NCI-H1694 (cell line): Measurements from ENCODE around the gene ARID5B.
"Not testable (repeated sequence)": the region's sequence is repeated elsewhere in the genome, so short reads cannot be mapped to it uniquely, and the experiment has no call there.

ENCODE experiments used
- DNase-seq: peaks from one replicate; lab custom pipeline; 2025; lab: John Stamatoyannopoulos, UW

The ARID5B gene

DNA sequence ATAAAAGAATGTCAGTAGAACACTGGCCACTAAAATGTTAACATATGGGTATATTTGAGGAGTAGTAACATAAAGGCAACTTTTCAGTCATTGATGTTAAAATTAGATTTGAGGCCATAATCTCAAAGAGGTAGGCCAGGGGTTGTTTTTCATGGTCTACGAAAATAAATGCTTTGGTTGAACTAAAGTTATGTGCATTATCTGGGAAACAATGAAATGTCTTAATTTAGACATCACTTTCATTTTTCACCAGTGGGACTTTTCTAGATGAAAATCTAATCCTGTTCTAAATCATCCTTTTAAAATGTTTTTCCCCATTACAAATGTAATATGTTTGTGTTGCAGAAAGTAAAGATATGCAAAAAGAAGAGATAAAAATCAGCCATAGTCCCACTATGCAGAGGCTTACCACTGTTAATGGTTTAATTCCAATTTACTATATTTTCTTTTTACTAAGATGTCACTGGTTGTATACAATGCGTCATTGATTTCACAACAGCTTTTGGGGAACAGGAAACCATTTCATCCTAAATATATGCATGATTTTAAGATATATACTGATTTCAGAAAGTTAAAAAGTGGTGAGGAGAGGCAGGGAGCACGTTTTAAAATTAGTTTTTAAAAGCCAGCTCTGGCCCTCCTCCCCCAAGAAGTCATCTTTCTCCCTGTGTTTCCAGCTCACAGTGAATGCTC, 64.3 kb downstream of the ARID5B start:
- no peak for DNase-seq

DNA sequence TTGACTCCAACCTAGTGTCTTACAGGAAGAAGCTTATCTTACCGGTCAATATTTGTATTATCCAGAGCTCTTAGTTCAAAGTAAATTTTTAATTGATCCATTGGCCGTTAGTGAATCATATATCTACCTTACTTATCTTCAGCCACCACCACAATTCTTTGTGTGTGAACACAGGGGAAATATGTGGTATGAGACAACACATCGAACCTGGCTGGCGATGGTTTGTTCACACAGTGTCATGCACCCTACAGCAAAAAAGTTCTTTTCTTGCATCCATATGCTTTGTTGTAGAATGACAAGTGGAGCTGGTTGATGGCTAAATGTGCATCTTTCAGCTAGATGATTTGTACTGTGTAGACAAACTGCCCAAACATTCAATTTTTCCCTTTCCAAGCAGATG, 65.8 kb downstream of the ARID5B start:
- no peak for DNase-seq

DNA sequence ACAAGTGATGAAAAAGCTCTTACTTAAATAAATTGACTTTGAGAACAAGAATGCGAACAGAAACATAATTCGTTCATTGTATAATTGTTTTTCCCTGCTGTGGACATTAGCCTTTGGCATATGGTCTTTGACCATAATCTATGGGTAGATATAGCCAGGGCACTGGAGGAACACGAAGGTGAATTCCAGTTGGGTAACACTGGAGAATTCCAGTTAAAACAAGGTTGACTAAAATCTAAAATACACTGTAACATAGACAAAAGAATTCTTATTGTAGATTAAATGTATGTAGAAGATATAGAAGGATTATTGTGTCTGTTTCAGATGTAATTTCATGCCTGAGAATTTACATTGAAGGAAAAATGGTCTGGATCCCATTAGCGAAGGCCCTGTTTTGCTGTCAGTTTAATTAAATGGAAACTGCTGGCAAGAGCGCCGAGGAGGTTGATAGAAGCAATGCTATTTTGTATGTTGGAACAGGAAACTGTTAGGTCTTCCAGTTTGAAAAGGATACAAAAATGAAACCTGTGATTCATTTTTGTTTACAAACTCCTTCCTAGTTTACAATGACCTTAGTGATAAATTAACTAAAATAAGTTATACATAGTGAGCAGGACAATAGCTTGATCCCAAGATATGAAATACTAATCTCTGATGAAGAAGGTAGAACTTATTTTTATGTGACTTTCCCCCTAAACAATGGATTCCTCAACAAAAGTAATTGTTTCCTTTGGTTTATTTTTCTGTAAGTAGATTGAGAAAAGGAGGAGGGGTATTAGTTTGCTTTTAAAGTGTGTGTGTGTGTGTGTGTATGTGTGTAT, 68.9 kb downstream of the ARID5B start:
- no peak for DNase-seq

DNA sequence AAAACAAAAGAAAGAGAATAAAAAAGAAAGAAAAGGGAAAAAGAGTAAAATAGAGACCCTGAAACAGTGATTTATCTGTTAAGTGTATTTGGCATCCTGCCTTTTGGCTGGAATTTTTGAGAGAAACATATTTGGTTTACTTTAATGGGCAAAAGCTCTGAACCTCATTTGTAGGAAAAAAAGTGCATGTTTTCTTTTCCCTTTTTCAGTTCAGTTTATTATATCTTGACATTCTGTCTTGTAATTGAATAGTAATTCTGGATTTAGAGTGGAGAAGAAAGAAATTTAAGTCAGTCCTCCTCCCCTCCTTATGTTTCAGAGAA, 69.5 kb downstream of the ARID5B start:
- no peak for DNase-seq

DNA sequence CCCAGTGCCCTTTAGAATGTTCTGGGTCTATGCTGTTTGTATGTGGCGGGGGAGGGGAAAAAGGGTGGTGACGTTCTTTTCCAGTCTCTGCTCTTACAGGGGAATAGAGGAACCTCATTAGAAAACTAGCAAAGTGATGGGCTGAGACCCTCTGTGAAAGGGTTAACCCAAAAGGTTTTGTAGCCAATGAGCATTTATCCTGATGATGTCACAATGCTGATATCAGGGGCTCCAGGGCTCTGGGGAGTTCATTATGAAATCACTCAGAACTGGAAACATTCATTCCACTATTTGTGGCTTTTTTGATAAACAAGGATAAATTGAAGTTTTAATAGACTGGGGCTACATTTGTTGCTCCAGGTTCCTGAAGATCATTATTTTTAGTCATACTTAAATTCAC, 71.7 kb downstream of the ARID5B start:
- no peak for DNase-seq

DNA sequence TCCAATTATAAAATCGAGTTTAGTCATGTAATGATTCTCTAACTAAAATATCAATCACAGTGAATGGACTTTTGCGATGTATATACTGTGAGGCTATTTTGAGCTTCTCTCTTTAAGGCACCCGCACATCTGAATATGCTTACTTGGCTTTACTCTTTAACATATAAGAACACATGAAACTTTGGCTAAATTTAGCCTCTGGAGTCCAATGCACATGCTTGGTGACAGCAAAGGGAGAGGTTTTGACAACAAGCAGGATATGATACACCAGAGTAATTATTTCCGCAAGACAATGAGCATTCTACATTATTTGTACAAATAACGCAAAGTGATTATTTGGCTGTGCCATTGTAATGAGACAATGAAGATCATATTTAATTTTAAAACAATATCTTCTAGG, 72.4 kb downstream of the ARID5B start:
- DNase-seq = no peak

DNA sequence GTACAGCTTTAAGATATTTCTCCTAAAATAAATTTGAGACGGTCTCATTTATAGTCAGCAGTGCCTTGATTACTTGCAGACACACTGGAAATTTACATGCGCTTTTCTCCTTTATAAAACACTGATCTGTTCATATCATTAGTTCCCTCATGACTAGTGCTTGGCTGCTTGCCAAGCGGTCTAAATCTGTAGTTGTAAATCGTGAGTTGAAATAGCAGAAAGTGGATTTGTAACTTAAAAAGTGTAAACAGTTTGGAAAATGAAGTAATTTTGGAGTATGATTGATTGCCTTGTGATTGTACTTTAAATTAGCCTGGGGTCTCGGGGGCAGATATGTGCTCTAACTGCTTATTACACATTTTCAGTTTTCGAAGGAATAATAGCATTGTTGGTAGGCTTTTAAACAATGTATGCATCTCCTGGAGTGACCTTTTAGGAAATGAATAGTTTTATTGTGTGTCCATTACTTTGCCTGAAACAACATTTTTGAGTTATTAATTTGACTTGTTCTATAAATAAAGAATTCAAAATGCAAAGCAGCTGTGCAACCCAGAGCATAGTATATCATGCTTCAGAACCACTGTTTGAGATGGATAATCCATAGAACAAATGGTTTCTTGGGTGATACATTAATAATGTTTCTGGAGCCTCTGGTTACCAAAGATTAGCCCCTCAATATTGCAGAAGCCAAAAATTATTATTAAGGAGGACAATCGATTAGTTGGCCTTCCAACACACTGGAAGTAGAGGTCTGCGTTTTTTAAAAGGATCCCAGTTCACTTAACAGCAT, 73.3 kb downstream of the ARID5B start:
- DNase-seq = no peak

DNA sequence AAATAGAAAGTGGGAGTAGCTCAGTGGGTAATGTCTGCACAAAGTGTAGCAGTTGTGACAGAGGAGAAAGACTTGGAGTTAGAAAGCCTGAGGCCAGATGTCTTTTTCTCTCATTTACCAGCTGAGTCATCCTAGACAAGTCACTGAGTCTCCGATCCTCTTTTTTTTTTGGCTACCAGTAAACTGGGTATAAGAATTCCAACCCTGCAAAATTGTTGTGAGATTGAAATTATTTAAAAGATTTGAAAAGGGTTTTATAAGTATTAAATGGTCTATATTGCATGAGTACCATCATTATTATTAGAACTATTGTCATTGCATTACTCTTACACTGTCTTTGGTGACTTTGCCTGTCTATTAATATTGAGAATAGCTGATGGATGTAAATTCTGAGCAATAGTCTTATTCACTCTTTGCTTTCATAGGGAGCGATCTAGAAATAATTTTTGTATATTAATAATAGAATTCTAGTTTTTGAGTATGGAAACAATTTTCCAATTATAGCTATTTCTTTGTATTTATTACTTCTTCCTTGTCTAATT, 74.0 kb downstream of the ARID5B start:
- no peak for DNase-seq

DNA sequence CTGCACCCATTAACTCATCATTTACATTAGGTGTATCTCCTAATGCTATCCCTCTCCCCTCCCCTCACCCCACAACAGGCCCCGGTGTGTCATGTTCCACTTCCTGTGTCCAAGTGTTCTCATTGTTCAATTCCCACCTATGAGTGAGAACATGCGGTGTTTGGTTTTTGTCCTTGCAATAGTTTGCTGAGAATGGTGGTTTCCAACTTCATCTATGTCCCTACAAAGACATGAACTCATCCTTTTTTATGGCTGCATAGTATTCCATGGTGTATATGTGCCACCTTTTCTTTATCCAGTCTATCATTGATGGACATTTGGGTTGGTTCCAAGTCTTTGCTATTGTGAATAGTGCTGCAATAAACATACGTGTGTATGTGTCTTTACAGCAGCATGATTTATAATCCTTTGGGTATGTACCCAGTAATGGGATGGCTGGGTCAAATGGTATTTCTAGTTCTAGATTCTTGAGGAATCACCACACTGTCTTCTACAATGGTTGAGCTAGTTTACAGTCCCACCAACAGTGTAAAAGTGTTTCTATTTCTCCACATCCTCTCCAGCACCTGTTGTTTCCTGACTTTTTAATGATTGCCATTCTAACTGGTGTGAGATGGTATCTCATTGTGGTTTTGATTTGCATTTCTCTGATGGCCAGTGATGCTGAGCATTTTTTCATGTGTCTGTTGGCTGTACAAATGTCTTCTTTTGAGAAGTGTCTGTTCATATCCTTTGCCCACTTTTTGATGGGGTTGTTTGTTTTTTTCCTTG, 75.6 kb downstream of the ARID5B start:
- DNase-seq = not testable (repeated sequence)

DNA sequence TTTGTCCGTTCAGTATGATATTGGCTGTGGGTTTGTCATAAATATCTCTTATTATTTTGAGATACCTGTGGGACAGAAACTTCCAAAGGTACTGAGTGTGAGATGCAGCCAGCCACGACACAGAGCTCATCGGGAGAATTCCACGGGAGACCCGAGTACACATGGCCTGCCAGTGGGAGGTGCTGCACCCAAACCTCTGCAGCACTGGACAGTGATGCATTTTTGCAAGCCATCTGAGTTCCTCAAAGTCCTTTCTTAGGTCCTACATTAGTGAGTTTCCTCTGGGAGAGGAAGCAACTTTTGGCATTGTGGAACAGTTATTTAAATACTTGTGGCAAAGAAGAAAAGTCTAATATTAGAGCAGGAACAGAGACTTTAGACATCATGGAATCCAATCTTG, 77.5 kb downstream of the ARID5B start:
- DNase-seq = no peak

DNA sequence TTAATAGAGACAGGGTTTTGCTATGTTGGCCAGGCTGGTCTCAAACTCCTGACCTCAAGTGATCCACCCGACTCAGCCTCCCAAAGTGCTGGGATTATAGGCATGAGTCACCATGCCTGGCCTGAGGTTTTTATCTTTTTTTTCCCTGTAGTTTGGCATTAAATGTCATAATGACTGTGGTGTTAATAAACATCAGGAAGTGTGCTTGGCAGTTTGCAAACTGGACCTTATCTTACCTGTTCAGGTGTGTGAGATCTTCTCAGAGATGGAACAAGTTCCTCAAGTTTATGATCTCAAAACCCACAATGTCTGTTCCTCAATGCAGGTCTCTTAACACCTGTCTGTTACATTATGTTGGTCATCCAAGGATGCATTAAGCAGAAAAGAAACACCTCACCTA, 80.0 kb downstream of the ARID5B start:
- no peak for DNase-seq

DNA sequence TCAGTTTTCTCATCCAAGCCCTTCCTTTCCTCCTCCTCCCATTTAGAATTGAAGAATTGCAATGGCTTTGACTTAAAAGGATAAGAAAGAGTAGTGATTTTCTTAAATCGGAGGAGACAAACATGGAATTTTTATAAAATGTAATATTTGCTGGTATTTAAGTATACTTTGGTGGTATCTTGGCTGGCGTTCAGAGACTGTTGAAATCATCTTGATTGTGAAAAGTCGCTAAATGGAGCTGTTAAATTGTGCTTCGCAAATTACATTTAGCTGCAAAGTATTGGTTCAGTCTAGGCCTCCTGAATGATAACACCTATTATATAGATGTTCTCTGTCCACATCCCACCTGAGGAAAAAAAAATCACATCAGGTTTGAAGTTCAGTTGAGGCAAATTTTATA, 81.8 kb downstream of the ARID5B start:
- no peak for DNase-seq

DNA sequence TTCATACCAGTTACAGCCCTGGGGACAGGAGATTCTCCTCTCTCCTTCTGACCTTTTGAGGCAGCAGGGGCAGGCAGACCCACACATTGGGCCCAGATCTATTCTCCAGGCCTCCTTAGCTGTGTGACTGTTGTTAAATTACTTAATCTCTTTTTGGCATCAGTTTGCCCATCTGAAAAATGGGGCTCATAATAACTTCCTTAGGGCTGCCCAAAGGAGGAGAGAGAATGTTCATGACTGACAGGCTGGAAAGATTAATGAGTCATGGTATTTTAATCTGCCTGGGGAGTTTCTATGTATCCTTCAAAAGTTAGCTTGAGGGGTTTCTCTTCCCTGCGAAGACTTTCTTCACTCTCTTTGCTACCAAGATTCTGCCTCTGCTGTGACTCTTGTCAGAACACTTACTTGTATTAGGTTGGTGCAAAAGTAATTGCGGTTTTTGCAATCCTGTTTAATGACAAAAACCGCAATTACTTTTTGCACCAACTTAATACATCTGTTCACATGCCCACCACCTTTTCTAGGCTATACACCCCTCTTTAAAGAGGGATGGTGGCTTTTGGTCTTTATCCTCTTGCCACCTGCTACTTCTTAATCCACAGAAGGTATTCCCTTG, 83.4 kb downstream of the ARID5B start:
- DNase-seq = no peak

DNA sequence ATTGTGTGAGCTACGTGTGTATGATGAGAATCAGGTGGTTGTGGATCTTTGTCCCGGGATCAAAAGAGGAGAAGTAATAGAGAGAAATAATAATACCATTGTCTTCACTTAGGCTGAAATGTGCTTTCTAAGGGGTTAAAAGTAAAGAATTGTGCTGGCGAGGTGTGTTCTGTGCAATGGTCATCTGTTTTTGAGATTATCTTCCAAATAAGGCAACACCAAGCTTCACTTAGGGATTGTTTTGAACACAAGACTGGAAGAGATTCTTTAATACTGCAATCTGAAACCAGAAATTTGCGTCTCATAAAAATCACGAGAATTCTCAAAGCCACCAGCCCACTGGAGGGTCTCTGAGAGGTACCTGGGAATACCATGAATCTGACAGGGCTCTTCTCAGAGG, 84.2 kb downstream of the ARID5B start:
- DNase-seq = no peak

DNA sequence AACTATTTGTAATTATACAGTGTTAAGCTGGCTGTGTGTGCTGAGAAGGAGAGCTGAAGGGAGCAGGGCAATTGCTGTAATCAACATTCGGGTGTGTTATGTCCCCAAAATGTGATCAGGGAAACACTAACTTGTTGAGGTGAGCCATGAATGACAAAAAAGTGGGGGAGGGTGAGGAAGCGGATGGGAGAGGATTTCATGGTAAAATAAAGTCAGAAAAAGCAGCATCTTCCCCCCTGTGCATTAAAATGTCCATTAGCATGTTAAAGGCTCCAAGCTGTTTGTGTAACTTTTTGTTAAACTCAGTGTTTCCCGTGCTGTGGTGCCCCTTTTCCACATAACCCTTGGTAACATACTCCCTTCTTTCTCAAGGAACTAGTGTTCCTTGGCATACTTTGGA, 84.9 kb downstream of the ARID5B start:
- no peak for DNase-seq

DNA sequence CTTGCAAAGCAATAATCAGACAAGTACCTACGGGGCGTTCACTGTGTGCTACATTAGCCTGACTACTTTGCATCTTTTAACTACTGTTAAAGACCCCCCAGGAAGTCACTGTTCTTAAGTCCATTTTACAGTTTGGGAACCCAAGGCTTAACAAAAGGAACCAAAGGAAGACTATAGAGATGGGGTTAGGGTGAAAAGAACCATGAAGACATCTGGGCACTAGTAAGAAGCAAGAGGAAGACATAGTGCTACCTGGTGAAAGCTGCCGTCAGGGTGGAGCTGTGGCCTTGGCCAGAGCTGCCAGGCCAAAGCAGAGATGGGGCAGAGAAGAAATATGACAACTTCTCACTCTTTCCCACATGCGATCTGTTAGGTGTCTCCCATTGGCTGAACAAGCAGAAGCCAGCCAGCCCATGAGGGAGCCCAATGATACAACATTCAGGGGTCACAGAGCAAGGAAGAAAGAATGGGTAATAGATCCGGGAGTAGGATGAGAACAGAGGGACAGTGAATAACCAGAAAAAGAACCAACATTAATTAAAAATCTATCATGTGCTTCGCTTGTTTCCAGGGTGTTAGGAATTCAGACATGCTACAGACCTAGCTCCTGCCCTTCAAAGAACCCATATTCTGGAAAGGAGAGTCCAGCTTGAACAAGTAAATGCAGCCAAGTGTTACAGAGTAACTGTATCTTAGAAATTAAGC, 85.4 kb downstream of the ARID5B start:
- no peak for DNase-seq

DNA sequence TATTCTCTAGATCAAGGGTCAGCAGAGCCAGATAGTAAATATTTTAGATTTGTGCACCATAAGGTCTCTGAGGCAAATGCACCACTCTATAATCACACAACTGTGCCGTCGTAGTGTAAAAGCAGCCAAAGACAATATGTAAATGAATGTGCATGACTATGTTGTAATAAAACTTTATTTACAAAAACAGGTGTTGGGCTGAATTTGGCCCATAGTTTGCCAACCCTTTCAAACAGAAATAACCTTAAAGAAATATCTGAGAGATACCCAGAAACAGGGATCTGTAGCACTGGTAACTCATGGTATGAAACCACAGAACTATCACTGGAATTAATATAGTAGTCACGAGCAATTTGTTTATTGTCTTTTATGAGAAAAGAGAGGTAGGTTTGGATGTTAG, 86.0 kb downstream of the ARID5B start:
- DNase-seq = no peak

DNA sequence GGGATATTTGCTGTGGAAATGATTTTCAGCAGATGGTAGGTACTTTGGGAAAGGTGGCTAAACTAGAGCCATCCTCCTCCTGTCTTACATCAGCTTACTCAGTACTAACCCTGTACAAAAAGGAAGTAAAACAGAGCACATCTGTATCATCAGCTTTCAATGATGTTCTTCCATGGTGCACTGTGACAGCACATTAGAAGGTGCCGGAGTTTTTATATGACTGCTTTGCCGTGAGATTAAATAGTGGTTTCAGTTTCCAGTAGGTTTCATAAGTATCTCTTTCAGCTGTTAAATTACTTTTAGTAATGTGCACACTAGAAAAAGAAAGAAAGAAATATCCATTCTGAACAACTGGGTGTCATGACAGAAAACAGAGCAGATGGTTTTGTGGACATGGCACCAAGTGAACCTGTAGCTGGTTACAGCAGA, 86.5 kb downstream of the ARID5B start:
- DNase-seq = no peak

DNA sequence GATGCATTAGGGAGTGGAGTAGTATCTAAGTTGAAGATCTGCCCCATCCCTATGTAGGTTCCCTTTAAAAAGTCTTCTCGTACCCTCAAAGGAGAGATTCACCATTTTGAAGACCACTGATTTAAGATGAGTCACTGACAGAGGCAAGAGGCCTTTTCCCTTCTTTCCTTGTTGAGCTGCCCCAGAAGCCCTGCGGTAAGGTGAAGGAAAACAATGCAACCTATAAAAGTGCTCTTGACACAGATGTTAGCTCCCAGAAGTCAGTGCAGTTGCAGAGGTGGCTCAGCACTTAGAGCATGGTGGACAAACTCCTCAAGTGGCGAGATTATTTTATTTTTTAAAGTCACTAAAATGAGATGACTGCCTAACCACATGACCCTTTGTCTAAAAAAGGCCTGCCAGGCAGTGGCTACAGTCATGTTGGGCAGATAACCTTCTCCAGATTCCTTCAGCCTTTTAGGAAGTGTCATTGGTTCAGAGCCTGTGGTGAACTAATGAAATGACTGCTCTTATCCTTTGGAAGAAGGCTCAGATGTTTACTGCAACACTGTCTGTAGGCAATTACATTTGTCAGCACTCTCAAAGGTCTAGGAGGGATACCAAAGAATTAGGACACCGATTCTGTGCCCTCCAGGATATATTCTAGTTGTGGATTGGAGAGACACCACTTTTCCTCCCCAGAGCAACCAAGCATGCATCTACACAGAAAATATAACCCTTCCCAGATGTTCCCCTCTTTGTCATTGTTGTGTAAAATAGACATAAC, 88.7 kb downstream of the ARID5B start:
- no peak for DNase-seq

DNA sequence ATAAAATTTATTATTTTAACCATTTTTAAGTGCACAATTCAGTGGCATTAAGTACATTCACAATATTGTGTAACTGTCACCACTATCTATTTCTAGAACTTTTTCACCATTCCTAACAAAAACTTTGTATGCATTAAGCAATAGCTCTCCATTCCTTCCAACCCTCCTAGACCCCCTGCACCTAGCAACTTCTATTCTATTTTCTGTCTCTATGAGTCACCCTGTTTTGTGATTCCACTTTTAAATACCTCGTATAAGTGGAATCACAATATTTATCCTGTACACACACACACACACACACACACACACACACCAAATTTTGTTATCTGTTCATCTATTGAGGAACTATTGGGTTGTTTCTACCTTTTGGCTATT, 89.2 kb downstream of the ARID5B start:
- DNase-seq = no peak
